CD4-positive, CD25-positive, alpha-beta regulatory T cell (primary cell): Measurements from ENCODE around the gene CABP5. TPM values are rescaled to one million over a fixed set of nuclear protein-coding genes. Genes with fewer than 3 reads are reported as not detected.

Experiments
- ATAC-seq, 2 donors: fragments of 150-1000 bp; cut with Tn5 transposase; one replicate each; pipeline ENCODE4 v1.10.0; 2021; ENCODE audit warnings: low read depth in 2 of 2, moderate number of reproducible peaks in 2 of 2, moderate library complexity in 1 of 2
- DNase-seq, 3 donors: peaks; one replicate each; pipeline versions ENCODE4 v3.0.0 to v3.0.0-alpha.2; 2012 to 2022; ENCODE audit warnings: mixed read lengths in 1 of 3
- H3K27ac ChIP-seq: one replicate; pipeline ENCODE4 v1.7.0; 2013; ENCODE audit warnings: mild to moderate bottlenecking, low read length; ENCODE audit not compliant: insufficient read depth, poor library complexity, severe bottlenecking
- H3K27me3 ChIP-seq: one replicate; pipeline ENCODE4 v1.7.0; 2013; ENCODE audit warnings: low read length; ENCODE audit not compliant: control insufficient read depth, insufficient read depth
- H3K36me3 ChIP-seq: one replicate; pipeline ENCODE4 v1.7.0; 2013; ENCODE audit warnings: mild to moderate bottlenecking, low read length, moderate library complexity; ENCODE audit not compliant: control insufficient read depth, insufficient read depth
- H3K4me1 ChIP-seq: 2 replicates; pipeline ENCODE4 v1.7.0; 2013; ENCODE audit warnings: mild to moderate bottlenecking, low read length; ENCODE audit not compliant: insufficient read depth, control insufficient read depth, poor library complexity, severe bottlenecking
- H3K4me3 ChIP-seq: one replicate; pipeline ENCODE4 v1.7.0; 2013; ENCODE audit warnings: low read depth, mild to moderate bottlenecking, low read length, moderate library complexity
- H3K9me3 ChIP-seq, 2 experiments: 1 replicate in 1 of 2; 2 replicates in 1 of 2; pipeline ENCODE4 v1.7.0; 2013; ENCODE audit warnings: low read length in 2 of 2, mild to moderate bottlenecking in 1 of 2, moderate library complexity in 1 of 2; ENCODE audit not compliant: control insufficient read depth in 2 of 2
- H3K27ac Mint-ChIP-seq, 3 donors: one replicate each; pipeline ENCODE4 v1.8.0; 2020 to 2022; ENCODE audit warnings: mild to moderate bottlenecking in 3 of 3, mixed read lengths in 3 of 3, moderate library complexity in 2 of 3
- H3K27me3 Mint-ChIP-seq: one replicate; pipeline ENCODE4 v1.8.0; 2022; ENCODE audit warnings: mild to moderate bottlenecking, mixed read lengths
- H3K36me3 Mint-ChIP-seq: one replicate; pipeline ENCODE4 v1.8.0; 2020; ENCODE audit warnings: mixed read lengths
- H3K4me1 Mint-ChIP-seq, 4 donors: one replicate each; pipeline ENCODE4 v1.8.0; 2020 to 2022; ENCODE audit warnings: mixed read lengths in 4 of 4, mild to moderate bottlenecking in 1 of 4
- H3K4me3 Mint-ChIP-seq, 4 donors: one replicate each; pipeline ENCODE4 v1.8.0; 2020 to 2022; ENCODE audit warnings: mild to moderate bottlenecking in 4 of 4, mixed read lengths in 4 of 4, moderate library complexity in 3 of 4
- H3K9me3 Mint-ChIP-seq, 7 donors: one replicate each; pipeline ENCODE4 v1.8.0; 2020 to 2022; ENCODE audit warnings: mixed read lengths in 7 of 7, mild to moderate bottlenecking in 3 of 7, moderate library complexity in 2 of 7
- polyA plus RNA-seq, 4 donors: library from polyadenylated mRNA; unstranded; fragments of 300-500 nt; fragmentation: Illumina TruSeq; gene quantifications; one replicate each; pipeline ENCODE4 v1.2.3, GENCODE V29; 2021
- total RNA-seq: library from RNA; stranded (reverse); gene quantifications from one replicate; pipeline ENCODE4 v1.2.3, GENCODE V29; 2022

Gene CABP5
- total and polyA plus RNA-seq, 5 donors from 2014 or later = 0.32 TPM; not detected in 4

DNA sequence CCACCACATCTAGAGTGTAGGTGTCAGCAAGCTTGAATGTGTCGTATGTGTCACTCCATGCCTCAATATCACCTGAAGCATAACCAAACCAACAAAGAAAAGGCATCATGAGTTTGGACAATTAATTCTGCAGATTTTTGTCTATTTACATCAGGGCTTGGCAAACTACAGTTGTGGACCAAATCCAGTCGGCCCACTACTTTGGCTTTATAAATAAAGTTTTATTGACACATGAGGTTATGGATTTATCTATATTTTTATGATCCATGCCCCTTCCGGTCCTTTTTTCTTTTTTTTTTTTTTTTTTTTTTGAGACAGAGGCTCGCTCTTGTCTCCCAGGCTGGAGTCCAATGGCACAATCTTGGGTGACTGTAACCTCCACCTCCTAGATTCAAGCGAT lies 9.2 kb upstream of the CABP5 start:
- Histone ChIP-seq H3K36me3 (no peaks in the 10 kb centered on the region), H3K27me3 (no peaks in the 10 kb centered on the region), H3K4me1 (no peaks in the 10 kb centered on the region), H3K9me3 (no peaks in the 10 kb centered on the region), H3K27ac (no peak overlapping the region), H3K4me3 (no peak overlapping the region)
- Mint-ChIP-seq H3K36me3 (no peaks in the 10 kb centered on the region), H3K27me3 (peaks cover 6% of the 10 kb centered on the region), H3K4me1 (no peaks in the 10 kb centered on the region), H3K27ac (no peak overlapping the region), H3K4me3 (no peak overlapping the region), H3K9me3 (peaks cover 0 to 8% (median 0%) of the 10 kb centered on the region in 7 donors)
- DNase-seq (no peak), ATAC-seq (no peak)

DNA sequence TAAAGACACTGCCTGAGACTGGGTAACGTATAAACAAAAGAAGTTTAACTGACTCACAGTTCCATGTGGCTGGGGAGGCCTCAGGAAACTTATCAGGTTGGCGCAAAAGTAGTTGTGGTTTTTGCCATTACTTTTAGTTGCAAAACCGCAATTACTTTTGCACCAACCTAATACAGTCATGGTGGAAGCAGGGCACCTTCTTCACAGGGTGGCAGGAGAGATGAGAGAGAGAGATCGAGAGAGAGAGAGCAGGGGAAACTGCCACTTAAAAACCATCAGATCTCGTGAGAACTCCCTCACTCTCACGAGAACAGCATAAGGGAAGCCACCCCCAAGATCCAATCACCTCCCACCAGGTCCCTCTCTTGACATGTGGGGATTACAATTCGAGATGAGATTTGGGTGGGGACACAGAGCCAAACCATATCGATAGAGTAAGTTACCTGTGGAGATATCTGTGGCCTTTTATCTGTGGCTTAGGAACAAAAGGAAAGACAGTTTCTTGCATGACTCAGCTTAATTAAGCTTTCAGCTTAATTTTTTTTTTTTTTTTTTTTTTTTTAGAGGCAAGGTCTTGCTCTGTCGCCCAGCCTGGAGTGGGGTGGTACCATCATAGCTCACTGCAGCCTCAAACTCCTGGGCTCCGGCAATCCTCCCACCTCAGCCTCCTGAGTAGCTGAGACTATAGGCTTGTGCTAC lies 7.6 kb upstream of the CABP5 start:
- H3K4me3 Mint-ChIP-seq = no peak overlapping the region
- Histone ChIP-seq H3K36me3 (no peaks in the 10 kb centered on the region), H3K27ac (no peak overlapping the region), H3K27me3 (no peaks in the 10 kb centered on the region), H3K4me1 (no peaks in the 10 kb centered on the region), H3K9me3 (no peaks in the 10 kb centered on the region), H3K4me3 (no peak overlapping the region)
- DNase-seq (no peak), ATAC-seq (no peak)
- no peaks in the 10 kb centered on the region for H3K36me3 Mint-ChIP-seq
- H3K4me1 Mint-ChIP-seq = no peaks in the 10 kb centered on the region
- H3K9me3 Mint-ChIP-seq = peaks cover 0 to 8% (median 0%) of the 10 kb centered on the region in 7 donors
- H3K27ac Mint-ChIP-seq = no peak overlapping the region
- H3K27me3 Mint-ChIP-seq = peaks cover 10% of the 10 kb centered on the region

GRCh38 chr19:48044561-48044960 lies 682 bp upstream of the CABP5 start:
- H3K27me3 ChIP-seq = no peaks in the 10 kb centered on the region
- no peak overlapping the region for H3K4me3 ChIP-seq
- H3K36me3 ChIP-seq = no peaks in the 10 kb centered on the region
- H3K4me1 Mint-ChIP-seq = no peaks in the 10 kb centered on the region
- DNase-seq (no peak), ATAC-seq (no peak)
- no peak overlapping the region for H3K4me3 Mint-ChIP-seq
- H3K4me1 ChIP-seq = no peaks in the 10 kb centered on the region
- peaks cover 21% of the 10 kb centered on the region for H3K27me3 Mint-ChIP-seq
- no peaks in the 10 kb centered on the region for H3K9me3 ChIP-seq
- H3K36me3 Mint-ChIP-seq = no peaks in the 10 kb centered on the region
- H3K27ac Mint-ChIP-seq = no peak overlapping the region
- H3K27ac ChIP-seq = no peak overlapping the region
- H3K9me3 Mint-ChIP-seq = peaks cover 0 to 5% (median 0%) of the 10 kb centered on the region in 7 donors

GRCh38 chr19:48041877-48042580 lies 1.9 kb downstream of the CABP5 start:
- H3K36me3 Mint-ChIP-seq = no peaks in the 10 kb centered on the region
- H3K27ac ChIP-seq = no peak overlapping the region
- H3K4me3 Mint-ChIP-seq = no peak overlapping the region
- H3K4me1 ChIP-seq = no peaks in the 10 kb centered on the region
- H3K9me3 Mint-ChIP-seq = peaks cover 0 to 6% (median 0%) of the 10 kb centered on the region in 7 donors
- no peaks in the 10 kb centered on the region for H3K27me3 ChIP-seq
- ATAC-seq = no peak
- no peak for DNase-seq
- H3K36me3 ChIP-seq = no peaks in the 10 kb centered on the region
- no peaks in the 10 kb centered on the region for H3K4me1 Mint-ChIP-seq
- H3K27ac Mint-ChIP-seq = no peak overlapping the region
- H3K9me3 ChIP-seq = peaks cover 0 to under 1% of the 10 kb centered on the region in 2 experiments
- H3K27me3 Mint-ChIP-seq = peaks cover 11% of the 10 kb centered on the region
- no peak overlapping the region for H3K4me3 ChIP-seq

DNA sequence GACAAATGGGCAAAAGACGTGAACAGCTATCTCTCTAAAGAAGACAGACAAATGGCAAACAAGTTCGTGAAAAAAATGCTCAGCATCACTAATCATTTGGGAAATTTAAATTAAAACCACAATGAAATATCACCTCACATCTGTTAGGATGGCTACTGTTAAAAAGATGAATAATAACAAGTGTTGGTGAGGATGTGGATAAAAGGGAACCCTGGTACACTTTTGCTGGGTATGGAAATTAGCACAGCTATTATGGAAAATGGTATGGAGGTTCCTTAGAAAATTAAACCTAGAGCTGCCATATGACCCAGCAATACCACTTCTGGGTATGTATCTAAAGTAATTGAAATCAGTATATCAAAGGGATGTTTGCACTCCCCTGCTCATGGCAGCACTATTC lies 7.1 kb downstream of the CABP5 start:
- H3K36me3 ChIP-seq = no peaks in the 10 kb centered on the region
- DNase-seq = no peak
- no peaks in the 10 kb centered on the region for H3K4me1 ChIP-seq
- H3K9me3 ChIP-seq = peaks cover 8 to 11% of the 10 kb centered on the region in 2 experiments
- no peak overlapping the region for H3K27ac Mint-ChIP-seq
- no peaks in the 10 kb centered on the region for H3K36me3 Mint-ChIP-seq
- ATAC-seq = no peak
- H3K4me3 Mint-ChIP-seq = no peak overlapping the region
- no peaks in the 10 kb centered on the region for H3K4me1 Mint-ChIP-seq
- no peak overlapping the region for H3K4me3 ChIP-seq
- peaks cover 0 to 19% (median 3%) of the 10 kb centered on the region in 7 donors for H3K9me3 Mint-ChIP-seq
- H3K27ac ChIP-seq = no peak overlapping the region
- H3K27me3 Mint-ChIP-seq = peaks cover 2% of the 10 kb centered on the region
- no peaks in the 10 kb centered on the region for H3K27me3 ChIP-seq

GRCh38 chr19:48033604-48034003 lies 10.3 kb downstream of the CABP5 start:
- Mint-ChIP-seq H3K9me3 (peaks cover 0 to 14% (median 3%) of the 10 kb centered on the region in 7 donors), H3K4me3 (no peak overlapping the region), H3K27ac (no peak overlapping the region), H3K36me3 (no peaks in the 10 kb centered on the region), H3K4me1 (no peaks in the 10 kb centered on the region), H3K27me3 (peaks cover 14% of the 10 kb centered on the region)
- DNase-seq (no peak), ATAC-seq (no peak)
- Histone ChIP-seq H3K4me3 (no peak overlapping the region), H3K27ac (no peak overlapping the region), H3K9me3 (peaks cover 8 to 11% of the 10 kb centered on the region in 2 experiments), H3K4me1 (no peaks in the 10 kb centered on the region), H3K36me3 (no peaks in the 10 kb centered on the region), H3K27me3 (no peaks in the 10 kb centered on the region)

- ATAC-seq = no peak
- no peaks in the 10 kb centered on the region for H3K36me3 ChIP-seq
- Mint-ChIP-seq H3K27me3 (peaks cover 21% of the 10 kb centered on the region), H3K9me3 (peaks cover 0 to 3% (median 0%) of the 10 kb centered on the region in 7 donors), H3K36me3 (no peaks in the 10 kb centered on the region), H3K4me1 (no peaks in the 10 kb centered on the region), H3K27ac (no peak overlapping the region), H3K4me3 (no peak overlapping the region)
- DNase-seq = no peak
- H3K4me1 ChIP-seq = no peaks in the 10 kb centered on the region
- H3K27ac ChIP-seq = no peak overlapping the region
- no peaks in the 10 kb centered on the region for H3K27me3 ChIP-seq
- H3K4me3 ChIP-seq = no peak overlapping the region
- no peaks in the 10 kb centered on the region for H3K9me3 ChIP-seq
Observed at GRCh38 chr19:48030073-48030472, 13.8 kb downstream of the CABP5 start.

- Histone ChIP-seq H3K27ac (no peak overlapping the region), H3K27me3 (no peaks in the 10 kb centered on the region), H3K4me3 (no peak overlapping the region), H3K9me3 (no peaks in the 10 kb centered on the region), H3K36me3 (no peaks in the 10 kb centered on the region), H3K4me1 (no peaks in the 10 kb centered on the region)
- Mint-ChIP-seq H3K4me1 (no peaks in the 10 kb centered on the region), H3K4me3 (no peak overlapping the region), H3K36me3 (no peaks in the 10 kb centered on the region), H3K27me3 (peaks cover 25% of the 10 kb centered on the region), H3K27ac (no peak overlapping the region), H3K9me3 (peaks cover 0 to 3% (median 0%) of the 10 kb centered on the region in 7 donors)
- ATAC-seq = no peak
- DNase-seq = no peak
Observed at GRCh38 chr19:48029431-48029830, 14.4 kb downstream of the CABP5 start.
